ENCODE data around the gene ZNF354B. TPM values are rescaled to one million over a fixed set of nuclear protein-coding genes. Genes with fewer than 3 reads are reported as not detected.
A peak's percentile ranks its signal among the peaks of the same experiment; 100 is the strongest.

The ZNF354B gene
- polyA plus RNA-seq, 1 of the 3 experiments (the other 2 are of a cell fraction) = 7.1 TPM

DNA sequence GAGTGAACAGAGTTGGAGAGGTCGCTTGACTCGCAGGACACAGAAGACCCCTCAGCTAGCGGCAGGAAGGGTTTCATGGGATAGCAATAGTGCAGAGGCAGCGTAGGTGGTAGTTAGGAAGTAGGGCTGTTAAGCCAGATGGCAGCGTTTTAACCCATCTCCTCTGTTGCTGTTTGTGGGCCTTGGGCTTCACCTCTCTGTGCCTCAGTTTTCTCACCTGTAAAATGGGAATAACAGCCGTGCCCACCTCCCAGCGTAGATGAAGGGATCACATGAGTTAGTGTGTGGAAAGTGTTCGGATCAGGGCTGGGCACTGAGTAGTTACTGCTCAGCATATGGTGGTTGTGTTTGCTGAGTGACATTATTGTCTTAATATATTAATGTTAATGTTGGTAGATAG is 1.9 kb downstream of the ZNF354B start:
- CTCF ChIA-PET = no interaction called here
- WGBS (ENCODE audit: low lambda C conversion rate) = 99% methylated on average over 8 of the region's 8 CpGs
- 0 out of 4 replicates have a peak overlapping the region, but pooled peaks of 1 of the 2 experiments have one; percentile 6 for H3K4me3 ChIP-seq (ENCODE audit: low read depth in 2 of 2, low read length in 1 of 2)

DNA sequence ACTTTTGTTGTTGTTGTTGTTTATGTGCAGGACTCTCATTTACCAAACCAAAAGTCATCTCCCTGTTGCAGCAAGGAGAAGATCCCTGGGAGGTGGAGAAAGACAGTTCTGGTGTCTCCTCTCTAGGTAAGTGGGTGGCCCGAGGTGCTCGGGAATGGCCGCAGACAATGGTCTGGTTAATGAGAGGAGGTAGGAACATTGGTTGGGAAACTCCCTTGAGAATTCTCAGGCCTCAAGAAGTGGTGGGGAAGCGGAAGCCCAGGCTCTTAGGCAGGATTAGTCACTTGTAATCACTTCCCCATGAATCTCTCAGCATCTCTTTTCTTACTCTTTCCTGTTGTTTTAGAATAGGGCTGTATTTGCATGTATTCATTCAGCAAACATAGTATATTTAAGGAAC is 7.2 kb downstream of the ZNF354B start:
- H3K9me3 ChIP-seq = no peaks in the 10 kb centered on the region
- CTCF ChIA-PET = no interaction called here
- H3K4me2 ChIP-seq = no peak overlapping the region
- H3K27ac ChIP-seq (ENCODE audit: low read depth in 2 of 2, low read length in 1 of 2) = no peak overlapping the region
- peaks cover 11% of the 10 kb centered on the region; the same call in 1 of the 2 replicates for H3K79me2 ChIP-seq (ENCODE audit: insufficient read depth)
- H3K4me3 ChIP-seq (ENCODE audit: low read depth in 2 of 2, low read length in 1 of 2) = no peak overlapping the region
- H3F3A ChIP-seq (replicated peaks; ENCODE audit: insufficient read depth) = no peaks in the 10 kb centered on the region
- H3K9me2 ChIP-seq = no peaks in the 10 kb centered on the region
- WGBS (ENCODE audit: low lambda C conversion rate) = 86% methylated on average over 4 of the region's 4 CpGs
- no peak for DNase-seq
- no peak overlapping the region for H3K9ac ChIP-seq
- TF ChIP-seq, protein P1, sequence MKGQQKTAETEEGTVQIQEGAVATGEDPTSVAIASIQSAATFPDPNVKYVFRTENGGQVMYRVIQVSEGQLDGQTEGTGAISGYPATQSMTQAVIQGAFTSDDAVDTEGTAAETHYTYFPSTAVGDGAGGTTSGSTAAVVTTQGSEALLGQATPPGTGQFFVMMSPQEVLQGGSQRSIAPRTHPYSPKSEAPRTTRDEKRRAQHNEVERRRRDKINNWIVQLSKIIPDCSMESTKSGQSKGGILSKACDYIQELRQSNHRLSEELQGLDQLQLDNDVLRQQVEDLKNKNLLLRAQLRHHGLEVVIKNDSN (IDR thresholded peaks at IDR 0.05; ENCODE audit: borderline replicate concordance, low read depth) = no peak
- TF ChIP-seq, protein P2, sequence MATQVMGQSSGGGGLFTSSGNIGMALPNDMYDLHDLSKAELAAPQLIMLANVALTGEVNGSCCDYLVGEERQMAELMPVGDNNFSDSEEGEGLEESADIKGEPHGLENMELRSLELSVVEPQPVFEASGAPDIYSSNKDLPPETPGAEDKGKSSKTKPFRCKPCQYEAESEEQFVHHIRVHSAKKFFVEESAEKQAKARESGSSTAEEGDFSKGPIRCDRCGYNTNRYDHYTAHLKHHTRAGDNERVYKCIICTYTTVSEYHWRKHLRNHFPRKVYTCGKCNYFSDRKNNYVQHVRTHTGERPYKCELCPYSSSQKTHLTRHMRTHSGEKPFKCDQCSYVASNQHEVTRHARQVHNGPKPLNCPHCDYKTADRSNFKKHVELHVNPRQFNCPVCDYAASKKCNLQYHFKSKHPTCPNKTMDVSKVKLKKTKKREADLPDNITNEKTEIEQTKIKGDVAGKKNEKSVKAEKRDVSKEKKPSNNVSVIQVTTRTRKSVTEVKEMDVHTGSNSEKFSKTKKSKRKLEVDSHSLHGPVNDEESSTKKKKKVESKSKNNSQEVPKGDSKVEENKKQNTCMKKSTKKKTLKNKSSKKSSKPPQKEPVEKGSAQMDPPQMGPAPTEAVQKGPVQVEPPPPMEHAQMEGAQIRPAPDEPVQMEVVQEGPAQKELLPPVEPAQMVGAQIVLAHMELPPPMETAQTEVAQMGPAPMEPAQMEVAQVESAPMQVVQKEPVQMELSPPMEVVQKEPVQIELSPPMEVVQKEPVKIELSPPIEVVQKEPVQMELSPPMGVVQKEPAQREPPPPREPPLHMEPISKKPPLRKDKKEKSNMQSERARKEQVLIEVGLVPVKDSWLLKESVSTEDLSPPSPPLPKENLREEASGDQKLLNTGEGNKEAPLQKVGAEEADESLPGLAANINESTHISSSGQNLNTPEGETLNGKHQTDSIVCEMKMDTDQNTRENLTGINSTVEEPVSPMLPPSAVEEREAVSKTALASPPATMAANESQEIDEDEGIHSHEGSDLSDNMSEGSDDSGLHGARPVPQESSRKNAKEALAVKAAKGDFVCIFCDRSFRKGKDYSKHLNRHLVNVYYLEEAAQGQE (IDR thresholded peaks at IDR 0.05; ENCODE audit: low read depth, low read length) = no peak
- TF ChIP-seq NRF1 (IDR thresholded peaks at IDR 0.05; ENCODE audit: low read depth, low read length) = no peak
- TF ChIP-seq RFX5 (IDR thresholded peaks at IDR 0.05; ENCODE audit: low read length) = no peak
- no peak for TF ChIP-seq TAF1 (IDR thresholded peaks at IDR 0.05; ENCODE audit: borderline replicate concordance, low read depth, low read length)
- no peak for TF ChIP-seq TCF12 (IDR thresholded peaks at IDR 0.05)
- no peak for TF ChIP-seq MEF2A (IDR thresholded peaks at IDR 0.05; ENCODE audit: borderline replicate concordance, low read depth)
- TF ChIP-seq NFIC (IDR thresholded peaks at IDR 0.05; ENCODE audit: borderline replicate concordance) = no peak
- TF ChIP-seq, protein P3, sequence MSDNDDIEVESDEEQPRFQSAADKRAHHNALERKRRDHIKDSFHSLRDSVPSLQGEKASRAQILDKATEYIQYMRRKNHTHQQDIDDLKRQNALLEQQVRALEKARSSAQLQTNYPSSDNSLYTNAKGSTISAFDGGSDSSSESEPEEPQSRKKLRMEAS (IDR thresholded peaks at IDR 0.05; ENCODE audit: low read depth) = no peak
- no peak for TF ChIP-seq SIN3A (IDR thresholded peaks at IDR 0.05; ENCODE audit: borderline replicate concordance, low read depth, low read length)
- no peak for TF ChIP-seq GABPA (IDR thresholded peaks at IDR 0.05; ENCODE audit: low read depth)
- H3K36me3 ChIP-seq (replicated peaks in 1 of 2; ENCODE audit: control insufficient read depth in 1 of 2, insufficient read depth in 2 of 2, low read length in 1 of 2) = peaks cover 50 to 57% of the 10 kb centered on the region in 2 experiments
- POLR2A ChIA-PET = no interaction called here
- no peaks in the 10 kb centered on the region for H4K20me1 ChIP-seq (ENCODE audit: insufficient read depth)
- no peaks in the 10 kb centered on the region for H3K27me3 ChIP-seq (ENCODE audit: insufficient read depth)
- no peaks in the 10 kb centered on the region; a peak in 1 of 4 replicates for H3K4me1 ChIP-seq (ENCODE audit: control insufficient read depth in 1 of 2, insufficient read depth in 2 of 2, low read depth in 1 of 2, low read length in 1 of 2)
- no peak overlapping the region for H2AFZ ChIP-seq (ENCODE audit: low read depth)

More for the DNA sequence above, 1.9 kb downstream of the ZNF354B start:
- peaks cover 0 to 6% of the 10 kb centered on the region in 2 experiments; a peak in 1 of 4 replicates for H3K4me1 ChIP-seq (ENCODE audit: control insufficient read depth in 1 of 2, insufficient read depth in 2 of 2, low read depth in 1 of 2, low read length in 1 of 2)
- POLR2A ChIA-PET = no interaction called here
- no peak overlapping the region for H2AFZ ChIP-seq (ENCODE audit: low read depth)
- 0 out of 2 replicates have a peak overlapping the region, but pooled peaks have one; percentile 20 for H3K4me2 ChIP-seq
- H3K9ac ChIP-seq = no peak overlapping the region
- no peaks in the 10 kb centered on the region for H4K20me1 ChIP-seq (ENCODE audit: insufficient read depth)
- no peak for DNase-seq
- TF ChIP-seq GABPA (IDR thresholded peaks at IDR 0.05; ENCODE audit: low read depth) = no peak
- no peak for TF ChIP-seq YY1 (IDR thresholded peaks at IDR 0.05; ENCODE audit: low read depth)
- no peak for TF ChIP-seq JUND (IDR thresholded peaks at IDR 0.05)
- TF ChIP-seq, protein P2 (IDR thresholded peaks at IDR 0.05; ENCODE audit: low read depth, low read length) = no peak
- TF ChIP-seq POLR2AphosphoS5 (IDR thresholded peaks at IDR 0.05; ENCODE audit: low read depth, low read length) = no peak
- no peak for TF ChIP-seq NFIC (IDR thresholded peaks at IDR 0.05; ENCODE audit: borderline replicate concordance)
- no peak for TF ChIP-seq ELF1 (IDR thresholded peaks at IDR 0.05)
- TF ChIP-seq SMC3 (IDR thresholded peaks at IDR 0.05; ENCODE audit: low read depth, low read length) = no peak
- no peak for TF ChIP-seq RCOR1 (IDR thresholded peaks at IDR 0.05; ENCODE audit: low read length)
- no peak for TF ChIP-seq FOXM1 (IDR thresholded peaks at IDR 0.05; ENCODE audit: low read depth)
- no peak for TF ChIP-seq GATA2 (CRISPR knock-in tag; IDR thresholded peaks at IDR 0.05)
- TF ChIP-seq TCF12 (IDR thresholded peaks at IDR 0.05) = no peak
- TF ChIP-seq CHD2 (IDR thresholded peaks at IDR 0.05; ENCODE audit: low read length, partially characterized antibody) = no peak
- no peak for TF ChIP-seq NRF1 (IDR thresholded peaks at IDR 0.05; ENCODE audit: low read depth, low read length)
- TF ChIP-seq RAD21 (IDR thresholded peaks at IDR 0.05; ENCODE audit: low read length) = no peak
- no peak for TF ChIP-seq RFX5 (IDR thresholded peaks at IDR 0.05; ENCODE audit: low read length)
- TF ChIP-seq SIN3A (IDR thresholded peaks at IDR 0.05; ENCODE audit: borderline replicate concordance, low read depth, low read length) = no peak
- no peak for TF ChIP-seq TEAD4 (IDR thresholded peaks at IDR 0.05; ENCODE audit: borderline replicate concordance, insufficient read depth)
- TF ChIP-seq EP300 (IDR thresholded peaks at IDR 0.05; ENCODE audit: borderline replicate concordance in 1 of 2, low read depth in 1 of 2, low read length in 1 of 2) = no peak
- TF ChIP-seq RXRA (IDR thresholded peaks at IDR 0.05; ENCODE audit: borderline replicate concordance, low read depth) = no peak
- peaks cover 28 to 30% of the 10 kb centered on the region in 2 experiments for H3K36me3 ChIP-seq (replicated peaks in 1 of 2; ENCODE audit: control insufficient read depth in 1 of 2, insufficient read depth in 2 of 2, low read length in 1 of 2)
- no peaks in the 10 kb centered on the region for H3K9me3 ChIP-seq
- no peaks in the 10 kb centered on the region for H3K9me2 ChIP-seq
- peaks cover 3% of the 10 kb centered on the region for H3F3A ChIP-seq (replicated peaks; ENCODE audit: insufficient read depth)
- H3K79me2 ChIP-seq (ENCODE audit: insufficient read depth) = peaks cover 19% of the 10 kb centered on the region; the same call in 1 of the 2 replicates
- H3K27me3 ChIP-seq (ENCODE audit: insufficient read depth) = no peaks in the 10 kb centered on the region
- no peak overlapping the region for H3K27ac ChIP-seq (ENCODE audit: low read depth in 2 of 2, low read length in 1 of 2)

All from SK-N-SH (cell line).